NCI-H82 treated with DMSO at 0.1 percent for 48 hours (cell line): Measurements from ENCODE around the gene PXK.
"Not testable (repeated sequence)": the region's sequence is repeated elsewhere in the genome, so short reads cannot be mapped to it uniquely, and the experiment has no call there.

ENCODE experiments used
- DNase-seq: peaks from one replicate; lab custom pipeline; 2025; ENCODE audit not compliant: unreplicated experiment; lab: John Stamatoyannopoulos, UW

Gene PXK

GRCh38 chr3:58332575-58333188 lies at the start of gene PXK:
Gene PXK (plus strand): TSS chr3:58332892. CDS start chr3:58332989, 97 bp downstream.
- no peak for DNase-seq

GRCh38 chr3:58285334-58285733 lies 47.4 kb upstream of the PXK start:
- no peak for DNase-seq

- DNase-seq = no peak
These were observed 45.3 kb upstream of the PXK start for GRCh38 chr3:58287354-58287753.

- no peak for DNase-seq
These were observed 44.5 kb upstream of the PXK start for GRCh38 chr3:58288011-58288728.

GRCh38 chr3:58288964-58289613 lies 43.6 kb upstream of the PXK start:
- DNase-seq = not testable (repeated sequence)

GRCh38 chr3:58290446-58290845 lies 42.2 kb upstream of the PXK start:
- DNase-seq = not testable (repeated sequence)

- DNase-seq = no peak
These were observed 40.9 kb upstream of the PXK start for GRCh38 chr3:58291671-58292338.

- no peak for DNase-seq
These were observed 39.8 kb upstream of the PXK start for GRCh38 chr3:58292866-58293265.

GRCh38 chr3:58293516-58293915 lies 39.2 kb upstream of the PXK start:
- no peak for DNase-seq

- DNase-seq = no peak
These were observed 36.4 kb upstream of the PXK start for GRCh38 chr3:58296269-58296668.

- DNase-seq = no peak
These were observed 35.8 kb upstream of the PXK start for GRCh38 chr3:58296843-58297242.

GRCh38 chr3:58298190-58298589 lies 34.5 kb upstream of the PXK start:
- DNase-seq = no peak

- DNase-seq = no peak
These were observed 33.6 kb upstream of the PXK start for GRCh38 chr3:58299075-58299474.

- DNase-seq = no peak
These were observed 32.7 kb upstream of the PXK start for GRCh38 chr3:58299839-58300516.

- DNase-seq = peak; percentile 70
These were observed 26.6 kb upstream of the PXK start, which contains the start of the genes HTD2 and RPP14 for GRCh38 chr3:58305882-58306711. Gene HTD2 (plus strand): TSS chr3:58306520. CDS start chr3:58317614, 11,094 bp downstream. Gene RPP14 (plus strand): TSS chr3:58306245. CDS start chr3:58310330, 4,085 bp downstream.

- no peak for DNase-seq
These were observed 25.0 kb upstream of the PXK start for GRCh38 chr3:58307639-58308215.

GRCh38 chr3:58308728-58309127 lies 24.0 kb upstream of the PXK start:
- no peak for DNase-seq

- no peak for DNase-seq
These were observed 14.9 kb upstream of the PXK start for GRCh38 chr3:58317811-58318210.

- DNase-seq = no peak
These were observed 10.9 kb upstream of the PXK start for GRCh38 chr3:58321791-58322190.

GRCh38 chr3:58322793-58323192 lies 9.9 kb upstream of the PXK start:
- DNase-seq = no peak
